GM12864 (cell line): Measurements from ENCODE around the gene ABCA7.

ENCODE experiments used
- DNase-seq: peaks from one replicate; pipeline ENCODE4 v3.0.0-alpha.2; 2011; ENCODE audit warnings: low read depth
- H3K4me3 ChIP-seq: 2 replicates; pipeline ENCODE4 v1.5.1; 2011; ENCODE audit warnings: mild to moderate bottlenecking, low read depth, low read length, control low read depth
- TF ChIP-seq, protein P1 (sequence below): IDR thresholded peaks from 2 replicates; pipeline ENCODE4 v1.5.1; 2011; ENCODE audit warnings: low read depth, mild to moderate bottlenecking, moderate library complexity, low read length, control low read depth, inconsistent platforms; ENCODE audit errors: missing control alignments

The ABCA7 gene

DNA sequence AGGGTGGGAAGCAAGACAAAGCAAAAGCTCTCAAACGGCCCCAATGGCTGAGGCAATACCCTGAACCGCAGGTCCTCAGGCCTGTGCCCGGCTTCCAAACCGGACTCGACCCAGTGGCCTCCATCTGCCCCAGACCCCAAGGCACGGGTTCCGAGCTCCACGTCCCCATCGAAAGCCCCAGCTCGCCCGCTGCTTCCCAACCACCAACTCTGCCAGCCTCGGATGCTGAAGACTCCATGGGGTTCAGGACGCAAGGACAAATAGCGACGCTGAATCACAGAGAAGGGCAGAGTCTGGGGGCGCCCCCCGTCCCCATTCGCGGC is 54.7 kb downstream of the ABCA7 start:
- DNase-seq: no peak
- peak overlapping the region; percentile 65 for H3K4me3 ChIP-seq
- TF ChIP-seq, protein P1, sequence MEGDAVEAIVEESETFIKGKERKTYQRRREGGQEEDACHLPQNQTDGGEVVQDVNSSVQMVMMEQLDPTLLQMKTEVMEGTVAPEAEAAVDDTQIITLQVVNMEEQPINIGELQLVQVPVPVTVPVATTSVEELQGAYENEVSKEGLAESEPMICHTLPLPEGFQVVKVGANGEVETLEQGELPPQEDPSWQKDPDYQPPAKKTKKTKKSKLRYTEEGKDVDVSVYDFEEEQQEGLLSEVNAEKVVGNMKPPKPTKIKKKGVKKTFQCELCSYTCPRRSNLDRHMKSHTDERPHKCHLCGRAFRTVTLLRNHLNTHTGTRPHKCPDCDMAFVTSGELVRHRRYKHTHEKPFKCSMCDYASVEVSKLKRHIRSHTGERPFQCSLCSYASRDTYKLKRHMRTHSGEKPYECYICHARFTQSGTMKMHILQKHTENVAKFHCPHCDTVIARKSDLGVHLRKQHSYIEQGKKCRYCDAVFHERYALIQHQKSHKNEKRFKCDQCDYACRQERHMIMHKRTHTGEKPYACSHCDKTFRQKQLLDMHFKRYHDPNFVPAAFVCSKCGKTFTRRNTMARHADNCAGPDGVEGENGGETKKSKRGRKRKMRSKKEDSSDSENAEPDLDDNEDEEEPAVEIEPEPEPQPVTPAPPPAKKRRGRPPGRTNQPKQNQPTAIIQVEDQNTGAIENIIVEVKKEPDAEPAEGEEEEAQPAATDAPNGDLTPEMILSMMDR: no peak

GRCh38 chr19:1094978-1095701 is 55.2 kb downstream of the ABCA7 start, which contains the start of gene POLR2E:
POLR2E (minus strand) TSS chr19:1095375; CDS start chr19:1095315, 60 bp downstream.
- peak within 1 kb of the TSS; percentile 65 for H3K4me3 ChIP-seq
- DNase-seq: peak; percentile 94
- TF ChIP-seq, protein P1: no peak

GRCh38 chr19:1097810-1098176 is 57.9 kb downstream of the ABCA7 start:
- H3K4me3 ChIP-seq: no peak overlapping the region
- TF ChIP-seq, protein P1: no peak
- no peak for DNase-seq

DNA sequence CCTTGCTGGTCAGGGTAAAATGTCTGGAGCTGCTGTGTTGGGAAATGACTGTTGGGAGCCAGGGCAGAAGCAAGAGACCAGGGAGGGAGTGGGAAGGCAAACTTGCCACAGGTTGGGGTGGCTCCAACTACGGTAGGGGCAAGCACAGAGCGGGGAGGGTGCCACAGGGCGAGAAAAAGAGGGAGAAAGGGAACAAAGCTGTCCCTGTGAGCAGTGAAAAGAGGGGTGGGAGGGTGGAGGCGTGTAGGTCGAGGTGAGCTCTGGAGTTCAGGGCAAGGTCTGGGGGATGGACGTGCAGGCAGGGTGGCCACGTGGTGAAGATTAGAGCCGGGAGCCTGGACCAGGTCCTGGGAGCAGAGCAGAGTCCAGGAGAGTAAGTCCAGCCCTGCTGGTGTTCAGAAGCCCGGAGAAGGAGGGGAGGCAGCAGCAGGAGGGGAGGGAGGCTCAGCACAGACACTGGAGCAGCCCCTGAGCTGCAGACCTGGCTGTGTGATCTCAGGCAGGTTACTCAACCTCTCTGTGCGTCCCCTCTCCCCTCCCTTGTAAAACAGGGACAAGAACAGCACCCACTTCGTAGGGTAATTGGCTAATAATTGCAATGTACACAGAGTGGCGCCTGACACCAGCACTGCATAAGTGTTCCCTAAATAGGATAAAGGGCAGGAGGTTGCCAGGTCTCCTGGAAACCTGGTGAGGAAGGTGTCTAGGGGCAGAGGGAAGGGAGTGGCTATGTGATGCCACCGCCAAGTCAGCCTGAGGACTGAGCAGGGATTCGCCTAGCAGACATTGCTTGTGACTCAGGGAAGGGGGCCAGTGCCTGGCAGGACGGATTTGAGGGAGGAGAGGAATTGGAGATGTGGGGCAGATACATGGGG is 58.5 kb downstream of the ABCA7 start:
- no peak overlapping the region for H3K4me3 ChIP-seq
- TF ChIP-seq, protein P1: no peak
- DNase-seq: no peak

DNA sequence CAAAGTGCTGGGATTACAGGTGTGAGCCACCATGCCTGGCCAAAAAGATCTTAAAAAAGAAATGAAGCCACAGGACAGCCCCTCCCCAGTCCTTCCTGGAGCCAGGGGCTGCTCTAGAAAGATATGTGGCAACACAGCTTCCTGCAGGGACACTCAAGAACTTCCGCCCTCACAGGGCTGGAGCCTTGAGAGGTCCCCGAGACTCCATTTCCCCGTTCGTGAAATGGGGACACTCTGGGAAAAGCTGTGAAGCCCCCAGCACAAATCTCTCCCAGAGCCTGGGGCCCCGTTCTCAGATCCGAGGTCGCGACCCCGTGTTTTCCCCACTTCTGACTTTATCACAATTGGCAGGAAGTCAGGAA is 61.4 kb downstream of the ABCA7 start:
- TF ChIP-seq, protein P1: no peak
- no peak overlapping the region for H3K4me3 ChIP-seq
- no peak for DNase-seq

- DNase-seq: peak; percentile 66
- H3K4me3 ChIP-seq: no peak overlapping the region
- TF ChIP-seq, protein P1: no peak
Observed at GRCh38 chr19:1102407-1103131, 62.7 kb downstream of the ABCA7 start.
